ENCODE measurements around the gene ALX4.

- TF ChIP-seq CTCF (IDR thresholded peaks at IDR 0.05) (no peak), POLR2A (IDR thresholded peaks at IDR 0.05) (no peak)
Measured at GRCh38 chr11:44344423-44344820, 34.5 kb upstream of the ALX4 start.
